NCI-H2196 (cell line): ENCODE results near the gene TMEM167B.
A peak's percentile ranks its signal among the peaks of the same experiment; 100 is the strongest.
"Not testable (repeated sequence)": the region's sequence is repeated elsewhere in the genome, so short reads cannot be mapped to it uniquely, and the experiment has no call there.

Experiments used
- DNase-seq: peaks from one replicate; lab custom pipeline; 2025; ENCODE audit not compliant: unreplicated experiment; lab: John Stamatoyannopoulos, UW

Gene TMEM167B

DNA sequence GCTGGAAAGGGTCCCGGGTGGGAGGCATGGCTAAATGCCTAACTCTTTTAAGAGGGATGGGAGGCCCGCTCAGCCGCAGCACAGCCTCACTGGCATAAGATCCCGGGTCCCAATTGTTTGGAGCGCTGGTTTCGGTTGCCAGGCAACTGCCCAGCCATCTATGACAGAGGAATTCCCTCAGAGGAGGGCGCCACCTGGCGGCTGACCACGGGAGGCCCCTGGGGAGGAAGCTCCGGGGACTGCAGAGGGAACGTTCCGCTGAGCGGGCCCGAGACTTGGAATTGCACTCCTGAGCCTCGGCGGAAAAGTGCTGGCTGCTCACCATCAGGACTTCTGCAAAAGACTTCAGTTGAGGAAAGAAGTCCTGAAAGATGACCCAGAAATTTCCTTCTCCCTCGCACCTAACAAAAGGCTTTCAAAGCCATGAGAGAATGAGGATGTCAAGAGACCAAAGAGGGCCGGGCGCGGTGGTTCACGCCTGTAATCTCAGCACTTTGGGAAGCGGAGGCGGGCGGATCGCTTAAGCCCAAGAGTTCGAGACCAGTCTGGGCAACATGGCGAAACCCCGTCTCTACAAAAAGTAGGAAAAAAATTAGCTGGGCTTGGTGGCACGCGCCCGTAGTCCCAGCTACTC is 22.2 kb downstream of the TMEM167B start:
- DNase-seq: peak; percentile 98

DNA sequence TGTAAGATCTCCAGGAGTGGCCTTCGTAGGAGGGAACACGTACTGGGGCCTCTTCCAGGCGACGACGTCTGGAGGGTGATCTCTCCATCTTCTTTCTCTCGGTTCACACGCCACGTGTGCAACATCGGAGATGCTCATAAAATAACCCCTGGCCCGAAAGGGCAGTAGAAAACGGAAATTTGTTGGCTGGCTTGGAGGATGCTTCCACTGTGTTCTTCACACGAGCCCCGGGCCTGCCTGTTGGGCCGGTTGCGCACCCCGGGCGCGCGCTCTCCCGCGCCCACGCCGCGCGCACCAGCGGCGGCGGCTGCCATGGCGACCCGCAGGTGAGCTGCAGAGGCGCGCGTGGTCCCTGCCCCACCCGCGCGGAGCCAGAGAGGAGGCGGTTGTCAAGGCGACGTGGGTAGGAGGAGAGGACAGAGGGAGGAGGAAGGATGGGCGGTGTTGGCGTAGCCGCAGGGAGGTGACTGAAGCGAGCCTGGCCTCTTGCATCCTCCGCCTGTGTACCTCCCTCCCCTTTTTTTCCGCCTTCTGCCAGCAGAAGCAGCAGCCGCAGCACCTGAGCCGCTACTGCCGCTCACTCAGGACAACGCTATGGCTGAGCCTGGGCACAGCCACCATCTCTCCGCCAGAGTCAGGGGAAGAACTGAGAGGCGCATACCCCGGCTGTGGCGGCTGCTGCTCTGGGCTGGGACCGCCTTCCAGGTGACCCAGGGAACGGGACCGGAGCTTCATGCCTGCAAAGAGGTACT is 23.2 kb downstream of the TMEM167B start, which contains the start of gene ELAPOR1:
TSS of gene ELAPOR1 (plus strand) at position 526 of the 752 bp plus-strand sequence. CDS start at position 595, 69 bp downstream.
- peak; percentile 79 for DNase-seq

- DNase-seq: peak; percentile 16
Observed at GRCh38 chr1:109114342-109114674, 23.7 kb downstream of the TMEM167B start.

DNA sequence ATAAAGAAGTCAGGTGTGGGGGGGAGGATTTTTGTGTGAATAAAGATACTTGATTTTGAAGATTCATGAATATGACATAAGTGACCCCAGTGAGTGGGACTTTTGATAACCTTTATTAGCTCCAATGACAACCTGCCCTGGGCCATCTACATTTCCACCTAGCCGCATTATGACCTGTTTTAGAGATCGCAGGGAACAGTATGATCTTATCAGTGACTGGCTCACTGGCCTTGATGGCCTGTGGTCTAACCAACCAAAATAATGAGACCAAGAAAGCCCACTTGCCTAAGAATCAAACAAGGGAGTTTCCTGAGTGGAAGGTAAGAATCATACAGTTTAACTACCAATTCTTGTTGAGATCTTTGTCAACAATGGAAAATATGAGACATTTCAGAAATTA is 25.1 kb downstream of the TMEM167B start:
- no peak for DNase-seq

DNA sequence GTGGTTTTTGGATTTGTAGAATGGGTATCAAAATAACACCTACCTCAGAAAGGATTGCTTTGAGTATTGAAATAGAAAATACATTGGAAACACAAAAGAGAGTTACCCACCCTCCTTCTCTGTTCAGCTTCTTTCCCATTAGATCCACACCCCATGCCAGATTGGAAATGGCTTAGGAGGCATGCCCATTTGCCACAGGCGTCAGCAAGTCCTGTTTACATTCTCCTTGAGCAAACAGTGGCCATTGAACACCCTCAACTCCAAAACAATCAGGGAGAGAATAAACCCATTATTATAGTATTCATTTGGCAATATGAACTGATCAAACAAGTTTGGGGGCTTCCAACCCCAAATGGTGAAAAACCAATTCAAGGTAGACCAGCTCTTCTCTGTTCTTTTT is 25.7 kb downstream of the TMEM167B start:
- peak; percentile 62 for DNase-seq

GRCh38 chr1:109118089-109118488 is 27.5 kb downstream of the TMEM167B start:
- DNase-seq: no peak

- no peak for DNase-seq
Observed at GRCh38 chr1:109120356-109120755, 29.8 kb downstream of the TMEM167B start.

GRCh38 chr1:109131059-109131458 is 40.5 kb downstream of the TMEM167B start:
- no peak for DNase-seq

- no peak for DNase-seq
Observed at GRCh38 chr1:109131800-109132199, 41.2 kb downstream of the TMEM167B start.

DNA sequence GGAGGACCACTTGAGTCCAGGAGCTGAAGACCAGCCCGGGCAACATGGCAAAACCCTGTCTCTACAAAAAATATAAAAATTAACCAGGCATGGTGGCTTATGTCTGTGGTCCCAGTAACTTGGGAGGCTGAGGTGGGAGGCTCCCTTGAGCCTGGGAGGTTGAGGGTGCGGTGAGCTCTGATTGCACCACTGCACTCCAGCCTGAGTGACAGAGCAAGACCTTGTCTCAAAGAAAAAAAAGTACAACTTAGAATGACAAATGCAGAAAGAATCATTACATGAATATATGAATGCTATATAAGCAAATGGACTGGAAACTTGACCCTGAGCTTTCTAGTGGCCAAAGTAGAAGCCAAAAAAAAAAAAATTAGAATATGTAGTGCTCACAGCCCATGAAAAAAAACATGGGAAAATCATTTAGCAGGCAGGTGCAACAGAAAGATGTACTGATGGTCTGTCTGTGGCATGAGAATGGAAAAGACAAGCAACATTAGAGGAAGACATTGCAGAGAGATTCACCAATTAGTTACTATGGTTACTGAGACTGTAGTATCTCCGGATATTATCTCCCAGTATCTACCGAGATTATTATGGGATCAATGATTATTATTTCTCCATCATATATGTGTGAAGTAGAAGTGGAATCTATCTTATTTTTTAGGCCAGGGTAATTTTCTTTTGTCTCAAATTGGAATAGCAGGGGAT is 42.6 kb downstream of the TMEM167B start:
- DNase-seq: no peak

- DNase-seq: peak; percentile 18
Observed at GRCh38 chr1:109133815-109134214, 43.3 kb downstream of the TMEM167B start.

DNA sequence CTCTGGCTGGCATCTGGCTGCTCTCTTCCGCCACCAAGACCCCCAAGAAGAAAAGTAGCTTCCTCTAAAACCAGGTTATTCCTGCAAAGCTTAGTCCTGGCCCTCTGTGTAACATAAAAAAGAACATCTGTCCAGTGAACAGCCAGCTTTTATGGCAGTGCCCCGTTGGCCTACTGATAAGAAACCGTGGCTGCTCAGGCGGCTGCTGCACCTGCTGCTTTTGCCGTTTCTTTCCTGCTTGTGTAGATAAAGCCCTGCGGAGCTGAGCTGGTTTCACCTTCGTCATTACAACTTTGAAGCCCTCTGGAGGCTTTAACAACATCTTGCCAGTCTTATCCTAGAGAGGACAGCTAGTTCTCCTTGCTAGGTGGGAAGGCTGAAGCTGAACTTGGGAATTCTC is 43.9 kb downstream of the TMEM167B start:
- peak; percentile 43 for DNase-seq

DNA sequence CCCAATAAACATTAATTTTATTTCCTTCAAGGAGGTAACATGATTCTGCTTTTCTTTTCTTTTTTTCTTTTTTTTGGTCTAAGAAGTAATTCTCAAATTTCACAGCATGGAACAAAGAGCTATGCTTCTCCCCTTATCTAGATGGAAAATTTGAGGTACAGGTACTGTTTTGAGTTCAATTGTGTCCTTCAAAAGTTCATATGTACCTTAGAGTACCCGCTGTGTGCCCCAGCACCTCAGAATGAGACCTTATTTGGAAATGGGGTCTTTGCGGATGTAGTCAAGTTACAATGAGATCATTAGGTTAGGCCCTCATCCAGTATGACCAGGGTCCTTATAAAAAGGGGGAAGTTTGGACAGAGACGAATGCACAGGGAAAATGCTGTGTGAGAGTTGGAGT is 45.4 kb downstream of the TMEM167B start:
- DNase-seq: no peak

DNA sequence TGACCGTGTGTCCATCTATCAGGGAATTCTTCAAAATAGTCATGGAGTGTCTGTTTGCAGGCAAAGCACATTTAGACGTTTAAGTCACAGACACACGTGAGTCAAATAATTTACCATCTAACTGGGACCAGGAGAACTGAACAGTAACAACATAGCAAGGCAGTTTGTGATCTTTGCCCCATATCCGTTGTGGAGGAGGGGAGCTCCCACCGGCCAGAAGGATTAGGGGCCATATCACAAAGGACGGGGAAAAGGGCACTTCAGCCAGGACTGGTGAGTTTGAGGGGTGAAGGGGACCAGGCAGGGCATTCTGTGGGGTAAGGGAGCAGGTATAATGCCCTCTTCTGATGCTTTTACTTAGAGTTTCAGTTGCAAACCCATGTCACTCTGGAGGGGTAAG is 46.2 kb downstream of the TMEM167B start:
- DNase-seq: no peak

DNA sequence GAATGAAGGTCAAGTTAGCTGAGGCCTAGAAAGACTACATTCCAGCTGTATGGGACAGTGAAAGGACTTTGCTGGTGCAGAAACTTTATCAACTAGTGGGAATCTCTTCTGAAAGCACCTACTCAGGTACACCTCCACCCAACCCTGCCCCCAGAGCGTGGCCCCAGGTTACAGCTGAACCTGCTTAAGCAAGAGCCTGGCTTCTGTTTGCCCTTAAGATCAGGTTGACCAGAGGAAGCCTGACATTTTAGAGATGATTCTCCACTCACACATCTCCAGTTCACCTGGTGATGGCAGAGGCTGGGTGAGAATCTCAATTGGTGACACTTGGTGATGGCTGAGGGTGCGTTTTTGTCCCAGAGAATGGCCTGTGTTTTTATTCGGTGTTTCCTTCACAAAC is 47.4 kb downstream of the TMEM167B start:
- peak; percentile 48 for DNase-seq

- peak; percentile 49 for DNase-seq
Observed at GRCh38 chr1:109138358-109138757, 47.8 kb downstream of the TMEM167B start.

GRCh38 chr1:109140392-109140791 is 49.8 kb downstream of the TMEM167B start:
- DNase-seq: no peak

- DNase-seq: no peak
Observed at GRCh38 chr1:109142260-109142659, 51.7 kb downstream of the TMEM167B start.

DNA sequence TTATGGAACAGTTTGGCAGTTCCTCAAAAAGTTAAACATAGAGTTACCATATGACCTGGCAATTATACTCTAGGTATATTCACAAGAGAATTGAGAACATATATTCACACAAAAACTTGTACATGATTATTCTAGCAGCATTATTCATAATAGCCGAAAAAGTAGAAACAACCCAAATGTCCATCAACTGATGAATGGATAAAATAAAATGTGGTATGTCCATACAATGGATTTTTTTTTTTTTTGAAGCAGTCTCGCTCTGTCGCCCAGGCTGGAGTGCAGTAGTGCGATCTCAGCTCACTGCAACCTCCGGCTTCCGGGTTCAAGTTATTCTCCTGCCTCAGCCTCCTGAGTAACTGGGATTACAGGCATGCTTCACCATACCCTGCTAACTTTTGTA is 52.2 kb downstream of the TMEM167B start:
- DNase-seq: not testable (repeated sequence)
